Measurements from ENCODE around the gene GINS1.

GINS1 gene

DNA sequence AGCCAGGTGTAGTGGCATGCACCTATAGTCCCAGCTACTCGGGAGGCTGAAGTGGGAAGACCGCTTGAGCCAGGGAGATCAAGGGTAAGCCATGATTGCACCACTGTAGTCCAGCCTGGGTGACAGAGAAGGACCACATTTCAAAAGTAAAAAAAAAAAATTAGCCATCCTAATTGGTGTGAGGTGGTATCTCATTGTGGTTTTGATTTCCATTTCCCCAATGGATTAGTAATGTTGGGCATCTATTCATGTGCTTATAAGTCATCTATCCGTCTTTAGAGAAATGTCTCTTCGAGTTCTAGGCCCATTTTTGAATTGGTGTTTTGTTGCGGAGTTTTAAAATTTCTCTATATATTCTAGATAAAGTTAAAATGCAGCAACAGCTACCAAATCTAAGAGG lies 38.5 kb upstream of the GINS1 start:
- no peak overlapping the region for H3K27ac ChIP-seq
- TF ChIP-seq, protein P1, sequence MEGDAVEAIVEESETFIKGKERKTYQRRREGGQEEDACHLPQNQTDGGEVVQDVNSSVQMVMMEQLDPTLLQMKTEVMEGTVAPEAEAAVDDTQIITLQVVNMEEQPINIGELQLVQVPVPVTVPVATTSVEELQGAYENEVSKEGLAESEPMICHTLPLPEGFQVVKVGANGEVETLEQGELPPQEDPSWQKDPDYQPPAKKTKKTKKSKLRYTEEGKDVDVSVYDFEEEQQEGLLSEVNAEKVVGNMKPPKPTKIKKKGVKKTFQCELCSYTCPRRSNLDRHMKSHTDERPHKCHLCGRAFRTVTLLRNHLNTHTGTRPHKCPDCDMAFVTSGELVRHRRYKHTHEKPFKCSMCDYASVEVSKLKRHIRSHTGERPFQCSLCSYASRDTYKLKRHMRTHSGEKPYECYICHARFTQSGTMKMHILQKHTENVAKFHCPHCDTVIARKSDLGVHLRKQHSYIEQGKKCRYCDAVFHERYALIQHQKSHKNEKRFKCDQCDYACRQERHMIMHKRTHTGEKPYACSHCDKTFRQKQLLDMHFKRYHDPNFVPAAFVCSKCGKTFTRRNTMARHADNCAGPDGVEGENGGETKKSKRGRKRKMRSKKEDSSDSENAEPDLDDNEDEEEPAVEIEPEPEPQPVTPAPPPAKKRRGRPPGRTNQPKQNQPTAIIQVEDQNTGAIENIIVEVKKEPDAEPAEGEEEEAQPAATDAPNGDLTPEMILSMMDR (conservative IDR thresholded peaks at IDR 0.05), result no peak

DNA sequence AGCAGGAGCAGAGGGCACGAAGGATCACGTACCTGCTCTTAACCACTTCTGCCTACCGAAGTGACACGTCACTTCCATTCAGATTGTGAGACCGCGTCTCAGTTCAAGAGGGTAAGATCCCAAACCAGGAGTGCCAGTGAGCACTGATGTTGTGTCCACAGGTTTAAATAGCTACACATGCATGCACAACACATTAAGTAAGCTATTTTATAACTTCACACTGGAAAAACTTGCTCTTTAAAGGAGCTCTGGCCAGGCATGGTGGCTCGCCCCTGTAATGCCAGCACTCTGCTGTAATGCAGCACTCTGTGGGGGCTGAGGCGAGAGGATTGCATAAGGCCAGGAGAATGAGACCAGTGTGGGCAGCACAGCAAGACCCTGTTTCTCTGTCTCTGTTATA lies 37.9 kb upstream of the GINS1 start:
- H3K27ac ChIP-seq, result no peak overlapping the region
- TF ChIP-seq, protein P1 (conservative IDR thresholded peaks at IDR 0.05), result no peak

DNA sequence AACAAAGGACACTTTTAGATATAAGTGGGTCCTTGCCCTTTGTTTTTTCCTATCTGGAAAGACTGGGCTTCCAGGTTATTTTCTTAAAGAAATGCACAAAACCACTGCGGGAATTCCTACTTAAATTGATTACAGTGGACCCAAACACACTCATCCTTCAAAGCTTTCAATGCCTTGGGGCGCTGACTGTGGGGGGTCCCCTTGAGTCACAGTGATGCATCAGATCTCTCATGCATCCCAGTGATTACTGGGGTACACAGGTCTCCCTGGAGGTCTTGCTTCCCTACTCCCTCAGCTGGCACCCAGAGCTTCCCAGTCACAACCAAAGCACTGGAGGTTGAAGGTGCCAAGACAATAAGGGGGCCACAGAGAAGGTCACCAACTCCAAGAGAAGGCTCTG lies 37.5 kb upstream of the GINS1 start:
- TF ChIP-seq, protein P1 (conservative IDR thresholded peaks at IDR 0.05), result no peak
- no peak overlapping the region for H3K27ac ChIP-seq

DNA sequence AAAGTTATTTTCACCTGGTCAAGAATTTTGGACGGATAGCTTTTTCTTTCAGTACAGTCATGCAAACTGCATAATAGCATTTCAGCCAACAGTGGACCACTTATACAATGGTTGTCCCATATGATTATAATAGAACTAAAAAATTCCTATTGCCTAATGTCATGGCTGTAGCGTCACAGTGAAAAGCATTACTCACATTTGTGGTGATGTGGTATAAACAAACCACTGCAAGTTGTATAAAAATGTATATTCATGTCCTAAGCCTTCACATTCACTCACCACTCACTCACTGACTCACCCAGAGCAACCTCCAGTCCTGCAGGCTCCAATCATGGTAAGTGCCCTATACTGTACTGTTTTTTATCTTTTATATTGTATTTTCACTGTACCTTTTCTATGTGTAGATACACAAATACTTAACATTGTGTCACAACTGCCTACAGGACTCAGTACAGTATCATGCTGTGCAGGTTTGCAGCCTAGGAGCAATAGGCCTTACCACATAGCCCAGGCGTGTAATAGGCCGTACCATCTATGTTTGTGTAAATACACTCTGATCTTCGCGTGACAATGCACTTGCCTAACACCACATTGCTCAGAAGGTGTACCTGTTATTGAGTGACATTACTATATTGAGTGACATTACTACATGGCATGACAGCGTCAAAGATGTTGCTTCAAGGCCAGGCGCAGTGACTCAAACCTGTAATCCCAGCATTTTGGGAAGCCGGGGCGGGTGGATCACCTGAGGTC lies 34.7 kb upstream of the GINS1 start:
- TF ChIP-seq, protein P1 (conservative IDR thresholded peaks at IDR 0.05), result no peak
- no peak overlapping the region for H3K27ac ChIP-seq

DNA sequence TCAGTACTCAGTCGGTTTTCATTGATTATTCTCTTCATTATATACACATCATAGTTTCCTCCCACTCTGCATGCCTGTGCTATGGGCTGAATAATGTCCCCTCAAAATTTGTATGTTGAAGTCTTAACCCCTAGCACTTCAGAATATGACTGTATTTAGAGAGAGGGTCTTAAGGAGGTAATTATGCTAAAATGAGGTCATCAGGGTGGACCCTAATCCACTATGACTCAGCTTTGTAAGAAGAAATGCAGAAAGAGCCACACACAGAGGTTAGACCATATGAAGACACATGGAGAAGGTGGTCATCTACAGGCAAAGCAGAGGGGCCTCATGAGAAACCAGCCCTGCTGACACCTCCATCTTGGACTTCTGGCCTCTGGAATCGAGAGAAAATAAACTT lies 32.6 kb upstream of the GINS1 start:
- TF ChIP-seq, protein P1 (conservative IDR thresholded peaks at IDR 0.05), result no peak
- no peak overlapping the region for H3K27ac ChIP-seq

DNA sequence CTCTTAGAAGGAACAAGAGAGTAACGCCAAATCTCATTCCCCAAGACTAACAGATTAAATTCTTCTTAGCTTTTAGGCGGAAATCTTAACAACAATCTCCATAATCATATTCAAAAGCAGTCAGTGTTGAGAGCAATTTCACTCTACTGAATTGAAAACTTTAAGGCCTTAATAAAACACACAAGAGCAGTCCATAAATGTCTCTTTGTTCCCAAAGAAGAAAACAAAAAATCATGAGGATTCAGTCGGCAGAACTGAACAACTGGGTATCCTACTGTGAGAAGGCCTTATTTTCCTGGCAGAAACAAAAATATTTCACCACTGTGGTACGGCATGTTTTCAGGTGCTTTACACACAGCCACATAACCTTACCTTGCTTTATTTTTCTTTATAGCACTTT lies 31.2 kb upstream of the GINS1 start:
- H3K27ac ChIP-seq, result peak overlapping the region; percentile 1; the same call in 1 of the 2 replicates
- TF ChIP-seq, protein P1 (conservative IDR thresholded peaks at IDR 0.05), result no peak

DNA sequence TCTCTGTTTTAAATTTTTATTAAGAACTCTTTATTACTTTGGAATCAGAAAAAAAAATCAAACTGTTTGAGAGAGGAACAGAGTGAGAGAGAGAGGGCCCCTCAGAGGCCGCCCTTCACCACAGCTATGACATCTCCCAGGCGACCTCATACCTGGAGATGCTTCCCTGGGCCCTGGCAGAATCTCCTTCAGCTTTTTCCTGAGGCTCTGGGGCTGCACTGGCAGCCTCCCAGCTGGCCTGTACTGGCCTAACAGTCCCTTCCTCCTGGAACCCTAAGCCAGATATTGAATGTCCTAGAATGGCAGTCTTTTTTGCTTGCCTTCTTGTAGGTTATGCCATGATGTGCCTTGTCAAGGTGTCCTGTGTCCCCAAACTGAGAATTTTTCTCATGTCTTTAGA lies 30.6 kb upstream of the GINS1 start:
- TF ChIP-seq, protein P1 (conservative IDR thresholded peaks at IDR 0.05), result no peak
- peak overlapping the region; percentile 1; the same call in 1 of the 2 replicates for H3K27ac ChIP-seq
